ENCODE results near the gene CCNA2. TPM values are rescaled to one million over a fixed set of nuclear protein-coding genes. Genes with fewer than 3 reads are reported as not detected.

Gene CCNA2
- total RNA-seq, 1 donor from 2014 or later: 27.3 TPM

DNA sequence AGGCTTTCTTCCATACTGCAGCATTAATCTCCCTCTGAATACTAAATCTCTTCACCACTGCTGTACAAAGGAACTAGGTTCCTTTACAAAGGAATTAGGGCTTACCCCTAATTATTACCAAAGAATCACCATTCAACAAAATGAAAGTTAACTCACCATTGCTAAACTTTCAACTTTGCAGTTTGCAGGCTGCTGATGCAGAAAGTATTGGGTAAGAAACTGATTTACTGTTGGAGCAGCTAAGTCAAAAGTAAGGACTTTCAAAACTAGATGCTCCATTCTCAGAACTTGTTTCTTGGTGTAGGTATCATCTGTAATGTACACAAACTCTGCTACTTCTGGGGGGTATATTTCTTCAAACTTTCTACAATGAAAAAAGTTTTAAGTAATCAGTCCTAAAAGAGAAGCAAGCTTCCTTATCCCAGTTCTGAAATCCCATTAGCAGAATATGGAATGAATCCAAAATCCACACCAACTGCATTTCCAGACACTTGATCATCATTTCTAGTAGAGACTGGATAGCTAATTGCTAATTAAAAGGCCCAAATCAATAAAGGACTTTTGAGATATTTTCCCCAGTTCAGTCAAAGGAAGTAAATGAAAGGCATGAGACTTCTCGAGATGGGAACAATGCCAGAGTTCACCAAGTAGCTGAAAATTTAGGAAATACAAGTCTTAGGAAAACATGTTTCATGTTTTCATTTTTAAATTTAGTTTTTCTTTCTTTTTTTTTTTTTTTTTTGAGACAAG is 4.3 kb downstream of the CCNA2 start:
- H3K4me1 Mint-ChIP-seq (ENCODE audit: low read depth): peaks cover 13% of the 10 kb centered on the region
- H3K9me3 Mint-ChIP-seq (ENCODE audit: low read depth): no peaks in the 10 kb centered on the region
- H3K27me3 Mint-ChIP-seq: no peaks in the 10 kb centered on the region
- TF ChIP-seq, protein P1, sequence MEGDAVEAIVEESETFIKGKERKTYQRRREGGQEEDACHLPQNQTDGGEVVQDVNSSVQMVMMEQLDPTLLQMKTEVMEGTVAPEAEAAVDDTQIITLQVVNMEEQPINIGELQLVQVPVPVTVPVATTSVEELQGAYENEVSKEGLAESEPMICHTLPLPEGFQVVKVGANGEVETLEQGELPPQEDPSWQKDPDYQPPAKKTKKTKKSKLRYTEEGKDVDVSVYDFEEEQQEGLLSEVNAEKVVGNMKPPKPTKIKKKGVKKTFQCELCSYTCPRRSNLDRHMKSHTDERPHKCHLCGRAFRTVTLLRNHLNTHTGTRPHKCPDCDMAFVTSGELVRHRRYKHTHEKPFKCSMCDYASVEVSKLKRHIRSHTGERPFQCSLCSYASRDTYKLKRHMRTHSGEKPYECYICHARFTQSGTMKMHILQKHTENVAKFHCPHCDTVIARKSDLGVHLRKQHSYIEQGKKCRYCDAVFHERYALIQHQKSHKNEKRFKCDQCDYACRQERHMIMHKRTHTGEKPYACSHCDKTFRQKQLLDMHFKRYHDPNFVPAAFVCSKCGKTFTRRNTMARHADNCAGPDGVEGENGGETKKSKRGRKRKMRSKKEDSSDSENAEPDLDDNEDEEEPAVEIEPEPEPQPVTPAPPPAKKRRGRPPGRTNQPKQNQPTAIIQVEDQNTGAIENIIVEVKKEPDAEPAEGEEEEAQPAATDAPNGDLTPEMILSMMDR (IDR thresholded peaks at IDR 0.05; ENCODE audit: unreplicated experiment): no peak
- H3K27ac Mint-ChIP-seq: no peak overlapping the region
- H3K4me3 Mint-ChIP-seq (ENCODE audit: low read depth): no peak overlapping the region
- peaks cover 7% of the 10 kb centered on the region for H3K36me3 Mint-ChIP-seq (ENCODE audit: insufficient read depth)
- DNase-seq (ENCODE audit: low spot score, unreplicated experiment): no peak

DNA sequence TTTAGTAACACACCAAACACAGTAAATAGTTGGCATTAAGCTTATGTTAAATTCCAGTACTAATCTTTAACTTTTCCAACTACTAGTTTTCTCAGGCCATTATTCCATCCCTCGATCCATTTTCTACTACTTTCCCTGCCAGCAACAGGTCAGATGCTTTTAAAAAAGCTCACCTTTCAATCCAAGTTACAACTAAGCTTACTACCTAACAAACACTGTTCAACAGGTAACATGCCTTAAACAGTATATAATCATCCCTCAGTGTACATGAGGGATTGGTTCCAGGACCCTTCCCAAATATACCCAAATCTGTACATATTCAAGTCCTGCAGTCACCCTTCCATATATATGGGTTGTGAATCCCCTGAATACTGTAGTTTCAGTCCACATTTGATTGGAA is 5.5 kb downstream of the CCNA2 start:
- peaks cover 11% of the 10 kb centered on the region for H3K4me1 Mint-ChIP-seq (ENCODE audit: low read depth)
- no peak overlapping the region for H3K4me3 Mint-ChIP-seq (ENCODE audit: low read depth)
- H3K36me3 Mint-ChIP-seq (ENCODE audit: insufficient read depth): peaks cover 10% of the 10 kb centered on the region
- H3K9me3 Mint-ChIP-seq (ENCODE audit: low read depth): no peaks in the 10 kb centered on the region
- DNase-seq (ENCODE audit: low spot score, unreplicated experiment): no peak
- H3K27me3 Mint-ChIP-seq: no peaks in the 10 kb centered on the region
- no peak overlapping the region for H3K27ac Mint-ChIP-seq
- TF ChIP-seq, protein P1 (IDR thresholded peaks at IDR 0.05; ENCODE audit: unreplicated experiment): no peak

DNA sequence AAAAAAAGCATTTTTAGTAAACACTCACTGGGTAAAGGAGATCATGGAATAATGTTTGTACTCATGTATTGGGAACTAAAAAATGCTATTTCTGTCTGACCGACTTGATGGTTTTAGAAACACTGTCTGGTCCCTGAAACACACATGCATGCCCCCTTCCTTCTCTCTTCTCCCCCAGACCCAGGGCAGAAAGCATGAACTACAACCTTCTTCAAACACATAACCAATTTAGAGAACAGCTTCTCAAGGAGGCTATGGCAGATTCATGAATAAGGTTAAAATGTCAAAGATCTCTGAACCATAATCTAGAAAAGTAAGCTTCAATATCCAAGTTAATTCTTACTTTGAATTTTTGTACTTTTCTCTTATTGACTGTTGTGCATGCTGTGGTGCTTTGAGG is 6.0 kb downstream of the CCNA2 start:
- no peak overlapping the region for H3K4me3 Mint-ChIP-seq (ENCODE audit: low read depth)
- H3K9me3 Mint-ChIP-seq (ENCODE audit: low read depth): no peaks in the 10 kb centered on the region
- no peaks in the 10 kb centered on the region for H3K27me3 Mint-ChIP-seq
- TF ChIP-seq, protein P1 (IDR thresholded peaks at IDR 0.05; ENCODE audit: unreplicated experiment): no peak
- no peak overlapping the region for H3K27ac Mint-ChIP-seq
- peaks cover 10% of the 10 kb centered on the region for H3K36me3 Mint-ChIP-seq (ENCODE audit: insufficient read depth)
- H3K4me1 Mint-ChIP-seq (ENCODE audit: low read depth): peaks cover 7% of the 10 kb centered on the region
- no peak for DNase-seq (ENCODE audit: low spot score, unreplicated experiment)

DNA sequence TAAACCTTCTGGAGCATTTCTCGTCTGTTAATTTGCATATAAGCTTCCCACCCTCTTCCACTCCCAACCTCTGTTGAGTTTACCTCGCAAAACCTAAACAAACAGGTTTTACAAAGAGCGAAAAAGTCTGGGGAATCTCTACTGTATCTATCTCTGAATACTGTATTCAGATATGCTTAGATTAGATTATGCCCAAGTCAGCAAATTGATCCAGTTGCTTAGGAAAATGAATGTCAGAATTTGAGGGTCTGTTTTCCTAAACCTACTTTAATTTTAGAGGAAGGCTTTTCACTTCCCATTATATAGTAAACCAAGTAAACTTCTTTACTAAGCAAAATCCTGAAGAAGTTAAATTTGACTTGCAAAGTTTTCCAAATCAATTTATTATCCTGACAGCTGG is 6.7 kb downstream of the CCNA2 start:
- no peak overlapping the region for H3K27ac Mint-ChIP-seq
- peaks cover 2% of the 10 kb centered on the region for H3K4me1 Mint-ChIP-seq (ENCODE audit: low read depth)
- H3K36me3 Mint-ChIP-seq (ENCODE audit: insufficient read depth): peaks cover 10% of the 10 kb centered on the region
- H3K27me3 Mint-ChIP-seq: no peaks in the 10 kb centered on the region
- no peak overlapping the region for H3K4me3 Mint-ChIP-seq (ENCODE audit: low read depth)
- no peaks in the 10 kb centered on the region for H3K9me3 Mint-ChIP-seq (ENCODE audit: low read depth)
- TF ChIP-seq, protein P1 (IDR thresholded peaks at IDR 0.05; ENCODE audit: unreplicated experiment): no peak
- DNase-seq (ENCODE audit: low spot score, unreplicated experiment): no peak

DNA sequence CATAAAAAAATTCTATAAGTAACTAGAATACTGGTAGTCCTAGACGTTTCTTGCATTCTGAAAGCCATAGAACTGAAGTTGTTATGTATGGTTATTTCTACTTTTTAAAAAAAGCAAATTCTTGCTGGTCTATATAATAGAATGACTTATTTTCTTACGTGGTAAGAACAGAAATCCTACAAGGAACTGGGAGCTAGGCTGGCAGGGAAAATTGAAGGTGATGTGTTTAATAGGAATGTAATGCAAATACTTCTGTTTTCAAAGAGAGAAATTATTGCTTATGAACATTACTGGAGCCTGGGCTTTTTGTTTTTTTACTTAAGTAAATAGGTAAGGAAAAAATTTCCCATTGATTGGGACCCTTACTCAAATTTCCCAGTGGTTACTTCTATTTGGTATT is 8.9 kb downstream of the CCNA2 start:
- H3K27ac Mint-ChIP-seq: no peak overlapping the region
- peaks cover 15% of the 10 kb centered on the region for H3K36me3 Mint-ChIP-seq (ENCODE audit: insufficient read depth)
- no peaks in the 10 kb centered on the region for H3K9me3 Mint-ChIP-seq (ENCODE audit: low read depth)
- no peak for DNase-seq (ENCODE audit: low spot score, unreplicated experiment)
- TF ChIP-seq, protein P1 (IDR thresholded peaks at IDR 0.05; ENCODE audit: unreplicated experiment): no peak
- no peaks in the 10 kb centered on the region for H3K4me1 Mint-ChIP-seq (ENCODE audit: low read depth)
- no peak overlapping the region for H3K4me3 Mint-ChIP-seq (ENCODE audit: low read depth)
- no peaks in the 10 kb centered on the region for H3K27me3 Mint-ChIP-seq
